ENCODE results near the gene SHISAL2B. TPM values are rescaled to one million over a fixed set of nuclear protein-coding genes. Genes with fewer than 3 reads are reported as not detected.
"Not testable (repeated sequence)": the region's sequence is repeated elsewhere in the genome, so short reads cannot be mapped to it uniquely, and the experiment has no call there.

SHISAL2B gene
- total and polyA plus RNA-seq, 4 donors: not detected

DNA sequence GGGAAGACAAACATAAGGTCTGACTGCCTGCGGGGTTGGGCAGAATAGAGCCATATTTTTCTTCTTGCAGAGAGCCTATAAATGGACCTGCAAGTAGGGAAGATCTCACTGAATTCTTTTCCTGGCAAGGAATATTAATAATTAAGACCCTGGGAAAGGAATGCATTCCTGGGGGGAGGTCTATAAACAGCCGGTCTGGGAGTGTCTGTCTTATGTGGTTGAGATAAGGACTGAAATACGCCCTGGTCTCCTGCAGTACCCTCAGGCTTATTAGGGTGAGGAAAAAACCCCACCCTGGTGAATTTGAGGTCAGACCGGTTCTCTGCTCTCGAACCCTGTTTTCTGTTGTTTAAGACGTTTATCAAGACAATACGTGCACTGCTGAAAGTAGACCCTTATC lies 6.1 kb downstream of the SHISAL2B start:
- H3K36me3 ChIP-seq (ENCODE audit: control insufficient read depth in 4 of 4, insufficient read depth in 3 of 4, low read depth in 1 of 4, low read length in 3 of 4): not testable (repeated sequence)
- peaks cover 0 to 10% (median 1%) of the 10 kb centered on the region in 4 donors for H3K27me3 ChIP-seq (ENCODE audit: control insufficient read depth in 4 of 4, insufficient read depth in 4 of 4, low read length in 3 of 4)

GRCh38 chr5:64700765-64701164 lies 10.5 kb downstream of the SHISAL2B start:
- Histone ChIP-seq H3K27me3 (ENCODE audit: control insufficient read depth in 4 of 4, insufficient read depth in 4 of 4, low read length in 3 of 4) (no peaks in the 10 kb centered on the region), H3K27ac (ENCODE audit: low read depth in 1 of 2, low read length in 2 of 2) (no peak overlapping the region), H3K4me1 (ENCODE audit: control insufficient read depth in 4 of 4, insufficient read depth in 4 of 4, low read length in 3 of 4) (no peaks in the 10 kb centered on the region), H3K36me3 (ENCODE audit: control insufficient read depth in 4 of 4, insufficient read depth in 3 of 4, low read depth in 1 of 4, low read length in 3 of 4) (no peaks in the 10 kb centered on the region), H3K9ac (ENCODE audit: low read depth in 1 of 2, low read length in 2 of 2) (no peak overlapping the region), H3K4me3 (ENCODE audit: low read depth in 1 of 3, low read length in 3 of 3) (no peak overlapping the region), H3K9me3 (ENCODE audit: control insufficient read depth in 4 of 4, low read length in 3 of 4) (no peaks in the 10 kb centered on the region)
- 89% methylated on average over 4 of the region's 4 CpGs for WGBS
- TF ChIP-seq NR2F2 (IDR thresholded peaks at IDR 0.05): no peak
- TF ChIP-seq, protein P1, sequence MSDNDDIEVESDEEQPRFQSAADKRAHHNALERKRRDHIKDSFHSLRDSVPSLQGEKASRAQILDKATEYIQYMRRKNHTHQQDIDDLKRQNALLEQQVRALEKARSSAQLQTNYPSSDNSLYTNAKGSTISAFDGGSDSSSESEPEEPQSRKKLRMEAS (IDR thresholded peaks at IDR 0.05): no peak
- TF ChIP-seq, protein P2, sequence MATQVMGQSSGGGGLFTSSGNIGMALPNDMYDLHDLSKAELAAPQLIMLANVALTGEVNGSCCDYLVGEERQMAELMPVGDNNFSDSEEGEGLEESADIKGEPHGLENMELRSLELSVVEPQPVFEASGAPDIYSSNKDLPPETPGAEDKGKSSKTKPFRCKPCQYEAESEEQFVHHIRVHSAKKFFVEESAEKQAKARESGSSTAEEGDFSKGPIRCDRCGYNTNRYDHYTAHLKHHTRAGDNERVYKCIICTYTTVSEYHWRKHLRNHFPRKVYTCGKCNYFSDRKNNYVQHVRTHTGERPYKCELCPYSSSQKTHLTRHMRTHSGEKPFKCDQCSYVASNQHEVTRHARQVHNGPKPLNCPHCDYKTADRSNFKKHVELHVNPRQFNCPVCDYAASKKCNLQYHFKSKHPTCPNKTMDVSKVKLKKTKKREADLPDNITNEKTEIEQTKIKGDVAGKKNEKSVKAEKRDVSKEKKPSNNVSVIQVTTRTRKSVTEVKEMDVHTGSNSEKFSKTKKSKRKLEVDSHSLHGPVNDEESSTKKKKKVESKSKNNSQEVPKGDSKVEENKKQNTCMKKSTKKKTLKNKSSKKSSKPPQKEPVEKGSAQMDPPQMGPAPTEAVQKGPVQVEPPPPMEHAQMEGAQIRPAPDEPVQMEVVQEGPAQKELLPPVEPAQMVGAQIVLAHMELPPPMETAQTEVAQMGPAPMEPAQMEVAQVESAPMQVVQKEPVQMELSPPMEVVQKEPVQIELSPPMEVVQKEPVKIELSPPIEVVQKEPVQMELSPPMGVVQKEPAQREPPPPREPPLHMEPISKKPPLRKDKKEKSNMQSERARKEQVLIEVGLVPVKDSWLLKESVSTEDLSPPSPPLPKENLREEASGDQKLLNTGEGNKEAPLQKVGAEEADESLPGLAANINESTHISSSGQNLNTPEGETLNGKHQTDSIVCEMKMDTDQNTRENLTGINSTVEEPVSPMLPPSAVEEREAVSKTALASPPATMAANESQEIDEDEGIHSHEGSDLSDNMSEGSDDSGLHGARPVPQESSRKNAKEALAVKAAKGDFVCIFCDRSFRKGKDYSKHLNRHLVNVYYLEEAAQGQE (IDR thresholded peaks at IDR 0.05): no peak
- TF ChIP-seq SP1 (IDR thresholded peaks at IDR 0.05): no peak
- TF ChIP-seq EGR1 (IDR thresholded peaks at IDR 0.05; ENCODE audit: low read depth in 2 of 2): no peak
- no peak for TF ChIP-seq HNF4A (conservative IDR thresholded peaks at IDR 0.05)
- TF ChIP-seq FOXA2 (IDR thresholded peaks at IDR 0.05): no peak
- no peak for TF ChIP-seq JUND (IDR thresholded peaks at IDR 0.05)
- TF ChIP-seq TAF1 (conservative IDR thresholded peaks at IDR 0.05): no peak
- no peak for TF ChIP-seq FOXA1 (IDR thresholded peaks at IDR 0.05)
- no peak for TF ChIP-seq GABPA (IDR thresholded peaks at IDR 0.05 in 1 of 2, conservative IDR thresholded peaks at IDR 0.05 in 1 of 2)
- TF ChIP-seq, protein P3, sequence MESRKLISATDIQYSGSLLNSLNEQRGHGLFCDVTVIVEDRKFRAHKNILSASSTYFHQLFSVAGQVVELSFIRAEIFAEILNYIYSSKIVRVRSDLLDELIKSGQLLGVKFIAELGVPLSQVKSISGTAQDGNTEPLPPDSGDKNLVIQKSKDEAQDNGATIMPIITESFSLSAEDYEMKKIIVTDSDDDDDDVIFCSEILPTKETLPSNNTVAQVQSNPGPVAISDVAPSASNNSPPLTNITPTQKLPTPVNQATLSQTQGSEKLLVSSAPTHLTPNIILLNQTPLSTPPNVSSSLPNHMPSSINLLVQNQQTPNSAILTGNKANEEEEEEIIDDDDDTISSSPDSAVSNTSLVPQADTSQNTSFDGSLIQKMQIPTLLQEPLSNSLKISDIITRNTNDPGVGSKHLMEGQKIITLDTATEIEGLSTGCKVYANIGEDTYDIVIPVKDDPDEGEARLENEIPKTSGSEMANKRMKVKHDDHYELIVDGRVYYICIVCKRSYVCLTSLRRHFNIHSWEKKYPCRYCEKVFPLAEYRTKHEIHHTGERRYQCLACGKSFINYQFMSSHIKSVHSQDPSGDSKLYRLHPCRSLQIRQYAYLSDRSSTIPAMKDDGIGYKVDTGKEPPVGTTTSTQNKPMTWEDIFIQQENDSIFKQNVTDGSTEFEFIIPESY (IDR thresholded peaks at IDR 0.05): no peak
- no peak for TF ChIP-seq RXRA (IDR thresholded peaks at IDR 0.05)
- no peak for TF ChIP-seq YY1 (IDR thresholded peaks at IDR 0.05)
- no peak for TF ChIP-seq RAD21 (IDR thresholded peaks at IDR 0.05)
- no peak for TF ChIP-seq HNF4G (IDR thresholded peaks at IDR 0.05)
- TF ChIP-seq, protein P4, sequence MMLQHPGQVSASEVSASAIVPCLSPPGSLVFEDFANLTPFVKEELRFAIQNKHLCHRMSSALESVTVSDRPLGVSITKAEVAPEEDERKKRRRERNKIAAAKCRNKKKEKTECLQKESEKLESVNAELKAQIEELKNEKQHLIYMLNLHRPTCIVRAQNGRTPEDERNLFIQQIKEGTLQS (IDR thresholded peaks at IDR 0.05): no peak
- TF ChIP-seq CTCF (IDR thresholded peaks at IDR 0.05; ENCODE audit: low read depth, low read length, missing input control): no peak
- no peak for DNase-seq (ENCODE audit: low spot score)

More for the DNA sequence above, 6.1 kb downstream of the SHISAL2B start:
- not testable (repeated sequence) for H3K4me1 ChIP-seq (ENCODE audit: control insufficient read depth in 4 of 4, insufficient read depth in 4 of 4, low read length in 3 of 4); DNase-seq (ENCODE audit: low spot score); H3K9me3 ChIP-seq (ENCODE audit: control insufficient read depth in 4 of 4, low read length in 3 of 4); H3K27ac ChIP-seq (ENCODE audit: low read depth in 1 of 2, low read length in 2 of 2); H3K9ac ChIP-seq (ENCODE audit: low read depth in 1 of 2, low read length in 2 of 2); H3K4me3 ChIP-seq (ENCODE audit: low read depth in 1 of 3, low read length in 3 of 3)
- 87% methylated on average over 7 of the region's 7 CpGs for WGBS

DNA sequence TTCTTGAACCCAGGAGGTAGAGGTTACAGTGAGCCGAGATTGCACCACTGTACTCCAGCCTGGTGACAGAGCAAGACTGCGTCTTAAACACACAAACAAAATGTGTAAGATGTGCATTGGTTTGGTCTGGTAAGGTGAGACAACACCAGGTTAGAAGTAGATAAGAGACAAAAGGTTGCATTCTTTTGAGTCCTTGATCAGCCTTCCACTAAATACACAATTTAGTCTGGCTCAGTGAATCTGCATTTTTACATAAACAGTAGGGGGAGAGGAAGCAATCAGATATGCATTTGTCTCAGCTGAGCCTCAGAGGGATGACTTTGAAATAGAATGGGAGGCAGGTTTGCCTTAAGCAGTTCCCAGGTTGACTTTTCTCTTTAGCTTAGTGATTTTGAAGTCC lies 15.8 kb downstream of the SHISAL2B start:
- H3K9ac ChIP-seq (ENCODE audit: low read depth in 1 of 2, low read length in 2 of 2); H3K36me3 ChIP-seq (ENCODE audit: control insufficient read depth in 4 of 4, insufficient read depth in 3 of 4, low read depth in 1 of 4, low read length in 3 of 4); H3K4me3 ChIP-seq (ENCODE audit: low read depth in 1 of 3, low read length in 3 of 3); H3K27ac ChIP-seq (ENCODE audit: low read depth in 1 of 2, low read length in 2 of 2); H3K27me3 ChIP-seq (ENCODE audit: control insufficient read depth in 4 of 4, insufficient read depth in 4 of 4, low read length in 3 of 4); H3K4me1 ChIP-seq (ENCODE audit: control insufficient read depth in 4 of 4, insufficient read depth in 4 of 4, low read length in 3 of 4); DNase-seq (ENCODE audit: low spot score); H3K9me3 ChIP-seq (ENCODE audit: control insufficient read depth in 4 of 4, low read length in 3 of 4): not testable (repeated sequence)
- 41% methylated on average over 2 of the region's 2 CpGs for WGBS
